Progenitor cell of endocrine pancreas (in vitro differentiated cells): Measurements from ENCODE around the gene CCDC88C. TPM values are rescaled to one million over a fixed set of nuclear protein-coding genes. Genes with fewer than 3 reads are reported as not detected.

Experiments used
- DNase-seq: peaks from one replicate; pipeline ENCODE4 v3.0.0; 2021; ENCODE audit warnings: low spot score; ENCODE audit not compliant: unreplicated experiment
- H3K27ac Mint-ChIP-seq: 2 replicates; pipeline ENCODE4 v1.8.0; 2021; ENCODE audit warnings: mild to moderate bottlenecking, moderate library complexity, mixed read lengths
- H3K27me3 Mint-ChIP-seq: 2 replicates; pipeline ENCODE4 v1.8.0; 2021; ENCODE audit warnings: mixed read lengths
- H3K36me3 Mint-ChIP-seq: 2 replicates; pipeline ENCODE4 v1.8.0; 2022; ENCODE audit warnings: mixed read lengths; ENCODE audit not compliant: insufficient read depth
- H3K4me1 Mint-ChIP-seq: 2 replicates; pipeline ENCODE4 v1.8.0; 2021; ENCODE audit warnings: low read depth, mixed read lengths
- H3K4me3 Mint-ChIP-seq: 2 replicates; pipeline ENCODE4 v1.8.0; 2021; ENCODE audit warnings: low read depth, mild to moderate bottlenecking, moderate library complexity, mixed read lengths
- H3K9me3 Mint-ChIP-seq: 2 replicates; pipeline ENCODE4 v1.8.0; 2021; ENCODE audit warnings: low read depth, mixed read lengths
- CTCF ChIP-seq: fragments of 200-600 bp; sonication (generic); IDR thresholded peaks from one replicate; pipeline ENCODE4 v1.5.0; 2021; ENCODE audit warnings: antibody characterized with exemption, mild to moderate bottlenecking; ENCODE audit not compliant: unreplicated experiment
- total RNA-seq: library from RNA; stranded (reverse); gene quantifications from 2 replicates; pipeline ENCODE4 v1.2.1, GENCODE V29; 2021

CCDC88C gene
- total RNA-seq, 1 donor from 2014 or later = 78.1 TPM

DNA sequence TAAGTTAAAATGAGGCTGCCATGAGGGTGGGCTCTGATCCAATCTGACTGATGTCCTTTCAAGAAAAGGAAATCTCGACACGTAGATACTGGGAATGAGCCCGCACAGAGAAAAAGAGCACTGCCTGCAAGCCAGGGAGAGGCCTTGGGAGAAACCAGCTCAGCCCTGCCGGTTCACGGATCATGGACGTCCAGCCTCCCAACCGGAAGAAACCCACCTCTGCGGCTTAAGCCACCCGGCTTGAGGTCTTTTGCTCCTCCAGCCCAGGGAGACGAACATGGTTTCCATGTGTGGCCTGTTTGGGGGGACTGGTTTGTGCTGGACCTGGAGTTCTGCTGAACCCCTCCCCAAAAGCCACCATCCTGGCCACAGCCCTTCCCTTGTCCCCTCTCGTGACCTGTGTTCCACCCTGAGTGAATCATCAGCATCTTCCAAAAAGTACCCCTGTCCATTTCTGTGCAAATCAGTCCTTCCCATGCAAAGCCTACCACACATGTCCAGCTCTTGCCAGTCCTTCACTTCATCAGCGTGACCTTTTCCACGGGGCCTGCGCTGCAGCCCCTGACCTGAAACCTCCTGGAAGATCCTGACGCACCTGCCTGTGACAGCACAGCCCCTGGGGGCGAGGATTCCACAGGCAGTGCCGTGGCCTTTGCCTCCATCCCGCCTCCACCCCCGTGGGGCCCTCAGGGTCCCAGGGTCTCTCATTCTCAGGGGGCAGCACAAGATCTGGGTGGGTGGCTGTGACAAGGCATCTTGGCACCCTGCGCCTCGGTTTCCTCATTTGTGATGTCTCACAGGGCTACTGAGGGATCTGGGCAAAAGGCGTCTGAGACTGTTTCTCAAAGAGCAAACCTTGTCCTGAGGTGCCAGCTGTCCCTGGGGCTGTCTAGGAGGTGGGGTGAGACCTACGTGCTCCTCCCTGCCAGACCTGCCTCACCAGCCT, 121.5 kb downstream of the CCDC88C start:
- no peaks in the 10 kb centered on the region for H3K4me1 Mint-ChIP-seq
- H3K36me3 Mint-ChIP-seq = peaks cover 33% of the 10 kb centered on the region
- peak overlapping the region; percentile 52 for H3K27ac Mint-ChIP-seq
- no peaks in the 10 kb centered on the region for H3K9me3 Mint-ChIP-seq
- H3K27me3 Mint-ChIP-seq = no peaks in the 10 kb centered on the region
- no peak overlapping the region for H3K4me3 Mint-ChIP-seq
- no peak for DNase-seq
- no peak for TF ChIP-seq CTCF

GRCh38 chr14:91295276-91295845, 122.3 kb downstream of the CCDC88C start:
- Mint-ChIP-seq H3K27me3 (no peaks in the 10 kb centered on the region), H3K36me3 (peaks cover 26% of the 10 kb centered on the region), H3K4me3 (no peak overlapping the region), H3K27ac (peak overlapping the region; percentile 52), H3K9me3 (no peaks in the 10 kb centered on the region), H3K4me1 (no peaks in the 10 kb centered on the region)
- no peak for TF ChIP-seq CTCF
- no peak for DNase-seq

DNA sequence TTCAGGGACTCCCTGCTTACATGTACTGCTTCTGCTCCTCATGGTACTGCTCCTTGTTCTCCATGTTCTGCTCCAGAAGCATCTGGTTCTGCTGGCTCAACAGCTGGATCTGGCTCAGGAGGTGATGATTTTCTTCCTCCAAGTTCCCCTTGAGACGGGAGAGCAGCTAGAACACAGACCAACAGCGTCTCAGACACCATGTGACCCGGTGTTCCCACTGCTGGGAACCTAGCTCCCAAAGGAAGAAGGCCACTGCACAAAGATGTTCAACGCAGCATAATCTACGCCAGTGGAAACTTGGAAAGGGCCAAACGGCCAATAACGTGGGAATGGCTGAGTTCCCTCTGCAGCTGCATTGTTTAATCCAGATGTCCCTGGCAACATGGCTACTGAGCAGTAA, 123.5 kb downstream of the CCDC88C start:
- no peak for DNase-seq
- Mint-ChIP-seq H3K4me3 (no peak overlapping the region), H3K36me3 (peaks cover 27% of the 10 kb centered on the region), H3K27me3 (no peaks in the 10 kb centered on the region), H3K9me3 (no peaks in the 10 kb centered on the region), H3K4me1 (no peaks in the 10 kb centered on the region), H3K27ac (no peak overlapping the region)
- TF ChIP-seq CTCF = no peak

DNA sequence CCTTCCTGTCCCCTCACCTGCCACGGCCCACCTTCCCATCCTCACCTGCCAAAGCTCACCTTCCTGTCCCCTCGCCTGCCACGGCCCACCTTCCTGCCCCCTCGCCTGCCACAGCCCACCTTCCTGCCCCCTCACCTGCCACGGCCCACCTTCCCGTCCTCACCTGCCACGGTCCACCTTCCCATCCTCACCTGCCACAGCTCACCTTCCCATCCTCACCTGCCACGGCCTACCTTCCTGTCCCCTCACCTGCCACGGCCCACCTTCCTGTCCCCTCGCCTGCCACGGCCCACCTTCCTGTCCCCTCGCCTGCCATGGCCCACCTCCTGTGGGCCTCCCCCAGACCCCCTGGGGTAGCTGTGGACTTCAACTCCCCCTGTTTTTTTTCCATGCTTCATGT, 124.3 kb downstream of the CCDC88C start:
- H3K4me3 Mint-ChIP-seq = no peak overlapping the region
- peaks cover 24% of the 10 kb centered on the region for H3K36me3 Mint-ChIP-seq
- H3K27me3 Mint-ChIP-seq = no peaks in the 10 kb centered on the region
- TF ChIP-seq CTCF = no peak
- H3K4me1 Mint-ChIP-seq = no peaks in the 10 kb centered on the region
- H3K27ac Mint-ChIP-seq = peak overlapping the region; percentile 76
- H3K9me3 Mint-ChIP-seq = no peaks in the 10 kb centered on the region
- no peak for DNase-seq

DNA sequence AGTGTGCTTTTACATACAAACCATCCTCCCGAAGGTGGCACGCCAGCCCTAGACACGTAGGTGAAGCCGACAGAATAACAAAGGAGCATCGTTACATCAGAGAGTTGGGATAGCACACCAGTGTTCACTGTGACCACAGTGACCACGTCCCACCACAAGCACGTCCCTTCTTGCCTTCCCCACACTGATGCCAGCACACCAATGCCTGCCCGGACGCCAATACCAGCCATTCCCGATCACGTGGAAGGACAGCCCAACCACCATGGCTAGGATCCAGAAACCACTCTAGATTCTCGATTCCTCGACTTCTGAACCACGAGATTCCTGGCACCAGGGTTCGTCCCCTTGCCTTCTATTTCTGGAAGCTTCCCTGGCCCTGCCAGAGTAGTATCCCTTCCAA, 125.1 kb downstream of the CCDC88C start:
- no peak for DNase-seq
- Mint-ChIP-seq H3K27ac (peak overlapping the region; percentile 76), H3K27me3 (no peaks in the 10 kb centered on the region), H3K4me3 (no peak overlapping the region), H3K9me3 (no peaks in the 10 kb centered on the region), H3K4me1 (no peaks in the 10 kb centered on the region), H3K36me3 (peaks cover 26% of the 10 kb centered on the region)
- TF ChIP-seq CTCF = no peak
